Measurements from ENCODE around the gene PKP4.

The PKP4 gene

DNA sequence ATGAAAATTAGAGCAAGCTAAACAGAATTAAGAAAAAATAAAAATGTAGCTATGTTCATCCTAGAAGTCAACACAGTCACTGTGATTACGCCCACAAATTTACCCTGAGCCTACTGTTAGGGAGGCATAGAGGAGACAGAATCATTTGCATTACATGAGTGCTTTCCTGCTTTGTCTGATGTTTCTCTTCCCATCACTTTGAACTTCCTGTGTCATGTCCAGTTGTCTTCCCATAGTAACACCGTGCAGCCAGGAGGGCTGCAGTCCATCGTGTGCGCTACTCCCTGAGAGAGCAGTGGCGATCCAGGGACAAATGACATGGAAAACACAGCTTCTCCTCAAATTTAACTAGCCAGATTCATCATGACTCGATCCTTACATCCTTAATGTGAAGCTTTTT lies 188.5 kb downstream of the PKP4 start:
- no peak overlapping the region for H3K27ac ChIP-seq (ENCODE audit: low read depth, low read length)
- H3K36me3 ChIP-seq (ENCODE audit: insufficient read depth, low read length): no peaks in the 10 kb centered on the region
- no peaks in the 10 kb centered on the region for H3K79me2 ChIP-seq (ENCODE audit: control insufficient read depth, insufficient read depth, low read length, unreplicated experiment)
- no peak overlapping the region for H3K4me3 ChIP-seq (ENCODE audit: low read depth, low read length)
- H3K4me1 ChIP-seq (ENCODE audit: control insufficient read depth, insufficient read depth, low read length, unreplicated experiment): no peaks in the 10 kb centered on the region
- H2AFZ ChIP-seq (ENCODE audit: low read length, unreplicated experiment): no peak overlapping the region
- H3K27me3 ChIP-seq (ENCODE audit: insufficient read depth, low read length): no peaks in the 10 kb centered on the region

DNA sequence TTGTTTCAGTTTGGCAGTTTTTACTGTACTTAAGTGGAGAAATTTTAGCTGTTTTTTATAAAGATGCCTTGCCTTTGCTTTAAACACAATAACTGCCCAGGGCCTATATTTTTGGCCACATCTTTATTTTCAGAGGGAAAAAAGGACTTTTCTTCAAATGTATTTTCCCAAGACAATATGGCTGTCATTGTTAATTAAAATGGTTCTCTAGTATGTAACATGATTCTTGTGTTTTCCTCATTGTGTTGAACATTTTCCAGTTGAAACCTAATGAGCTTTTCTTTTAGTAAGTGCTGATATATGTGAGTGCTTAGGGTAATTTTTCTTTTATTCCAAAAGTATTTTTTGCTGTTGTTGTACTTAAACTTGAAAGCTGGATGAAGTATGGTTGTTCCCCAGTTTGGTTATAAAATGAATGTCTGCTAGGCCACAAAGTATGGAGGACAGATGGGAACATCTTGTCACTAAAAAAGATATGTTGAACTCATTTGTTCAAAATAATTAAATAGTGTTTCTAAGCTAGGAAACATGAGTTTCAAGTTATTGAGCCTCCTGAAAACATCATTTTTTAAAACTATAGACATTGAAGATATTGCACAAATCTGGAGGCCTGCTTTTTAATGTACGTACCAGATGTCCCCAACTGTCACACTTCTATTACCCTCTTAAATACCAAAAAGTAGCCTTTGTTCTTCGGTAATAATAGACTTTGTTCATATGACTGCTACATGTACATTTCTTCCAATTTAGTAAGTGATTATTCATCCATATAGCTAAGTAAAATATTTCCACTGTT lies 190.9 kb downstream of the PKP4 start:
- H3K27ac ChIP-seq (ENCODE audit: low read depth, low read length): no peak overlapping the region
- no peaks in the 10 kb centered on the region for H3K27me3 ChIP-seq (ENCODE audit: insufficient read depth, low read length)
- H2AFZ ChIP-seq (ENCODE audit: low read length, unreplicated experiment): no peak overlapping the region
- no peaks in the 10 kb centered on the region for H3K4me1 ChIP-seq (ENCODE audit: control insufficient read depth, insufficient read depth, low read length, unreplicated experiment)
- no peak overlapping the region for H3K4me3 ChIP-seq (ENCODE audit: low read depth, low read length)
- no peaks in the 10 kb centered on the region for H3K36me3 ChIP-seq (ENCODE audit: insufficient read depth, low read length)
- no peaks in the 10 kb centered on the region for H3K79me2 ChIP-seq (ENCODE audit: control insufficient read depth, insufficient read depth, low read length, unreplicated experiment)

DNA sequence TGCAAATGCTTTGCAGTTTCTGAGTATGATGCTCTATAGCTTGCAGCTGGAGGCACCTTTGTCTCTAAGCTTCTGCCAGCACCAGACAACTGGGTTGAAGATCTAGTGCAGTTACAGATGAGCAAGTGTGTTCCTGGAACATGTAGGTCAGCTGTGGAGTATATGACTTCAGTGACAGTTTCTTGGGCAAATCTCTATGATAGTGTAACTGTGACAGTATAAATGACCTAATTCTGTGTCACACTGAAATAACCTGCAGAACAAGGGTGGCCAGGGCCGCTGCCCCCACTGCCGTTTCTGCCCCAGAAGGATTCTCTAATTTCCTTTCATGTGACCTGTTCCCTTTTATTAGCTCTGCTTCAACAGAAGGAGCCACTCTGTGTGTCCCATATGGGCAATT lies 193.1 kb downstream of the PKP4 start:
- H3K79me2 ChIP-seq (ENCODE audit: control insufficient read depth, insufficient read depth, low read length, unreplicated experiment): no peaks in the 10 kb centered on the region
- no peaks in the 10 kb centered on the region for H3K4me1 ChIP-seq (ENCODE audit: control insufficient read depth, insufficient read depth, low read length, unreplicated experiment)
- no peak overlapping the region for H3K27ac ChIP-seq (ENCODE audit: low read depth, low read length)
- H3K36me3 ChIP-seq (ENCODE audit: insufficient read depth, low read length): no peaks in the 10 kb centered on the region
- H3K27me3 ChIP-seq (ENCODE audit: insufficient read depth, low read length): no peaks in the 10 kb centered on the region
- H2AFZ ChIP-seq (ENCODE audit: low read length, unreplicated experiment): no peak overlapping the region
- no peak overlapping the region for H3K4me3 ChIP-seq (ENCODE audit: low read depth, low read length)

DNA sequence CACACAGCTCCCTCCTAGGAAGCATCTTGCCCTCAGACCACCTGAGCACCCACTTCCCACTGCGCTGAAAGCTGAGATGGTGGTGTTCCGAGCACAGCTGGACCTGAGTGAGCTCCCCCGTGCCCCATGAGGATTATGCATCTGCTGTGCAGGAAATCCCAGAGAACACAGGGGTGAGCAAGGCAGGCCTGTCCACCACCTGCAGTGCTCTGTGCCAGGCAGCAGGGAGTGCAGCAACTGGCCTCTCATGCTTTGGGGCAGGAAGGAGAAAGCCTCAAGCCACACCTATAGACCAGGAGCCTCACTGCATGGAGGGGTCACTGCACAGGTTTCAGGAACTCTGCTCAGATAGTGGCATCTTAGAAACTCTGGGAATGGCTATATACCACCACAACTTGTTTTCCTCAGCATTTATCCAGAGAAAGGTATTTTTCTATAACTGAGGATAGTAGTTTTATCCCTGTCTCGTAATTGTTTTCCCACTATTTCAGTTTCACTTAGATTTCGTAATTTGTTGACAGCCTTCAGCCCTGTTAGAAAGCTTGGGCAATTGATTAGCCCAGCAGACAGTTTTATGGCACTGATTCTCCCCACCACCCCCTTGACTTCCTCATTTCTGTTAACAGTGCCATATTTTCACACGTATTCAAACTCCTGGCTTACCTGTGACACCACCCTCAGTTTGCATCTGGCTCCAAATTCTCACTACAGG lies 194.1 kb downstream of the PKP4 start:
- H3K27ac ChIP-seq (ENCODE audit: low read depth, low read length): no peak overlapping the region
- no peaks in the 10 kb centered on the region for H3K4me1 ChIP-seq (ENCODE audit: control insufficient read depth, insufficient read depth, low read length, unreplicated experiment)
- H3K36me3 ChIP-seq (ENCODE audit: insufficient read depth, low read length): no peaks in the 10 kb centered on the region
- no peak overlapping the region for H2AFZ ChIP-seq (ENCODE audit: low read length, unreplicated experiment)
- H3K27me3 ChIP-seq (ENCODE audit: insufficient read depth, low read length): no peaks in the 10 kb centered on the region
- no peak overlapping the region for H3K4me3 ChIP-seq (ENCODE audit: low read depth, low read length)
- no peaks in the 10 kb centered on the region for H3K79me2 ChIP-seq (ENCODE audit: control insufficient read depth, insufficient read depth, low read length, unreplicated experiment)

DNA sequence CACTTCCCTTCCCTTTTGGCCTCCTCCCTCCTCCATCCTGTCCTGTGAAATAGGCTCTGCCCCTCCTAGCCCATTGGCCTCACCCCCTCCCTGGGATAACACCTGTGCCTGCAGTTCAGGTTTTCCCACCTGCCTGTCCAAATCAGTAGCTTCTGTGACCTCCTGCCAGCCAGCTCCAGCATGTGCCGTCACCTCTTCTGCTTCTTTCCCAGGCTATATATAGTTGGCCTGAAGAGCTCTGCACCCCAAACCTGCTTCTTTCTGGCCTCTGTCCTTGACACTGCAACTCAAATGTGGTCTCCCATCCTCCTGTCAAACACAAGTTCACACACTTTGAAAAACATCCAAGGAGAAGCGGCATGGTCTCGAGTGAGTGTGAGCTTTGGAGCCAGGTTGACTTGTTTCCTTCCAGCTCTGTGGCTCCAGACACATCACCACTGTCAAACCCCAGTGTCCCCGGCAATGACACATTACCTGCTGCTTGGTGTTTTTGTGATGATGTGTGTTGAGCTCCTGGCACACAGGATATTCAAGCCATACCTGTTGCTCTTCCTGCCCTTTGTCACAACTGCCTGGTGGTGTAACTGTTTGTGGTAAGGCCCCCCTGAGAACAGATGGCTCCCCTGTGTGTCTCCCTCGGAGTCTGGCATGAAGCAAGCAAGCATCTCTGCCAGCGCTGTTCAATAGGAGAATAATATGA lies 194.8 kb downstream of the PKP4 start:
- H3K4me1 ChIP-seq (ENCODE audit: control insufficient read depth, insufficient read depth, low read length, unreplicated experiment): no peaks in the 10 kb centered on the region
- no peaks in the 10 kb centered on the region for H3K79me2 ChIP-seq (ENCODE audit: control insufficient read depth, insufficient read depth, low read length, unreplicated experiment)
- no peaks in the 10 kb centered on the region for H3K36me3 ChIP-seq (ENCODE audit: insufficient read depth, low read length)
- H3K27me3 ChIP-seq (ENCODE audit: insufficient read depth, low read length): no peaks in the 10 kb centered on the region
- no peak overlapping the region for H3K27ac ChIP-seq (ENCODE audit: low read depth, low read length)
- H2AFZ ChIP-seq (ENCODE audit: low read length, unreplicated experiment): no peak overlapping the region
- H3K4me3 ChIP-seq (ENCODE audit: low read depth, low read length): no peak overlapping the region

DNA sequence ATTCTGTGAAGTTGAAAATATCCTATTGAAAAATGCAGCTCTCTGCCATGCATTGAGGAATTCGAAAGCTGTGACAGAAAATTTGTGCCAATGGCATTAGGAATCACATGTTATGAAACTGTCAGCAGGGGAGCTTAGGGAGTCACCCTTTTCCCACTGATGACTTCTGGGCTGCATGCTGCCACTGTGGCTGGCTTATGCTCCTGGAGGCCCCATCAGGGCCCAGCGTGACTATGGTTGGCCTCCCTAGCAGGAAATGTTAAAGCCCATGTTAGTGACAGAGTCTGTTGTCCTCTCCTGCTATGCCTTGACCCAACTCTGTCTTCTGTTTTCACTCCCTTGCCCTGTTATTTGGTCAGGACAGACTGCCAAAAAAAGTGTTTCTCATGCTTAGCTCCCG lies 198.9 kb downstream of the PKP4 start:
- Histone ChIP-seq H3K4me3 (ENCODE audit: low read depth, low read length) (no peak overlapping the region), H3K36me3 (ENCODE audit: insufficient read depth, low read length) (no peaks in the 10 kb centered on the region), H3K27me3 (ENCODE audit: insufficient read depth, low read length) (no peaks in the 10 kb centered on the region), H3K79me2 (ENCODE audit: control insufficient read depth, insufficient read depth, low read length, unreplicated experiment) (no peaks in the 10 kb centered on the region), H3K27ac (ENCODE audit: low read depth, low read length) (no peak overlapping the region), H3K4me1 (ENCODE audit: control insufficient read depth, insufficient read depth, low read length, unreplicated experiment) (no peaks in the 10 kb centered on the region), H2AFZ (ENCODE audit: low read length, unreplicated experiment) (no peak overlapping the region)

DNA sequence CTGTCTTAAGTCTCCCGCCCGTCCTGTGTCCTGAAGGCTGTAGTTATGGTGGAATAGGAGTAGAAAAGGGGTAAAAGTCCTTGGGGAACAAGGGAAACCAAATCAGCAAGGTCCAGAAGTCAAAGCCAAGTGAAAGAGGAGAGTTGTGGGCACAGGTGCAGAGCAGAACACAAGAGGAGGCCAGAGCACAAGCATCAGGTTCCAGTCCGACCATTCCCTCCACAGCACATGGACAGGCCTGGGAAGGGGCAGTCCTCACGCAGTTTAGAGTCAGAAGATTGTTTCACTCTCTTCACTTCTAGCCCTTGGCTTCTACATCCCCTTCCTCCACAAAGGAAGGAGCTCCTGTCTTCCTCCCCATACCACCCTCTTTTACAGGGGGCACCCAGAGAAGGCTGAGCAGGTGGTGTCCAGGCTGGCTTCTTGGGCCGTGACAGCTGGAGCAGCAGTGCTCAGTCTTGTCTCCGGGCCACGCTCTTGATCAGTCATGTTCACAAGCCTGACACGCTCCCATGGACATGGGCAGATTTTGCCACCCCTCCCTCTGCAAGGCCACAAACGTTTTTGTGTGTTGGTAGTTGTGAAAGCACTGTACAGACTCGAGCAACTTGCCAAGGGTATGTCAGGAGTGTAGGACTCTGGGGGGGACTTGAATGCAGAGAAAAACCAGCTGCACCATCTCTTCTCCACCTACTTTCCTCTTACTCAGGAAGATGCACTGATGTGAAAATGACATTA lies 199.9 kb downstream of the PKP4 start:
- H3K4me1 ChIP-seq (ENCODE audit: control insufficient read depth, insufficient read depth, low read length, unreplicated experiment): no peaks in the 10 kb centered on the region
- no peak overlapping the region for H3K4me3 ChIP-seq (ENCODE audit: low read depth, low read length)
- H3K27me3 ChIP-seq (ENCODE audit: insufficient read depth, low read length): no peaks in the 10 kb centered on the region
- H3K79me2 ChIP-seq (ENCODE audit: control insufficient read depth, insufficient read depth, low read length, unreplicated experiment): no peaks in the 10 kb centered on the region
- no peak overlapping the region for H2AFZ ChIP-seq (ENCODE audit: low read length, unreplicated experiment)
- H3K36me3 ChIP-seq (ENCODE audit: insufficient read depth, low read length): no peaks in the 10 kb centered on the region
- no peak overlapping the region for H3K27ac ChIP-seq (ENCODE audit: low read depth, low read length)

DNA sequence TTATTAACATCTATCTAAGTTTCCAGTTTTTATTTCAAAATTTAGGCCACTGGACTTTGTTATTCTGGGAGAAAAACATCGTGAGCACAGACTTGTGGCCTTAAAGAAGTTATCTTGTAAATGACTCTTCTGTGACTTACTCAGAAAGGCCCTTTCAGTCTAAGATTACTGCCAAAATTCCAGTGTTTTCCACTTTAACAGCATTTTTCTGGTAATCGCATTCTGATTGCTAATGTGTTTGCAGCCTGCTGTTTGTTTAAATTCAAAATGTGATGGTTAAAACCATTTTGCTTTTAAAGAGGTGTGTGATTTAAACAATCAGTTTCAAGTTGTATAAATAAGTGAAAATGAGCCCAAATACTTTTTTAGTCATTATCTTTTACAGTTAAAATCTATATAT lies 201.6 kb downstream of the PKP4 start:
- Histone ChIP-seq H2AFZ (ENCODE audit: low read length, unreplicated experiment) (no peak overlapping the region), H3K79me2 (ENCODE audit: control insufficient read depth, insufficient read depth, low read length, unreplicated experiment) (no peaks in the 10 kb centered on the region), H3K27me3 (ENCODE audit: insufficient read depth, low read length) (no peaks in the 10 kb centered on the region), H3K36me3 (ENCODE audit: insufficient read depth, low read length) (no peaks in the 10 kb centered on the region), H3K4me3 (ENCODE audit: low read depth, low read length) (no peak overlapping the region), H3K4me1 (ENCODE audit: control insufficient read depth, insufficient read depth, low read length, unreplicated experiment) (no peaks in the 10 kb centered on the region), H3K27ac (ENCODE audit: low read depth, low read length) (no peak overlapping the region)

DNA sequence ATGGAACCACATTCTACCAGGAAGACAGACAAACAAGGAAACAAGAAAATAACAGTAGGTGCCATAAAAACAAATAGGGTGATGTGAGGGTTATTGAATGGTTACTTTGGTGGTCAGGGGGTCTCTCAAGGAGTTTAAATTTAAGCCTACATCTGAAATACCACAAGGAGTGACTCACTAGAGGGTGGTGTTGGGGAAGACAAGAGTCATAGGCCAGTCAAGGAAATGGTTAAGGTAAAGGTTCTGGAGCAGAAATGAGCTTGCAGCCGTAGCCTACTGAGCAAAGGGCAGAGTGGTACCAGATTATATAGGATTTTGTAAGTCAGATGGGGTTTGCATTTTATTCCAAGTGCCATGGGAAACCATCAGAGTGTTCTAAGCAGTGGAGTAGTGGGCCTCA lies 202.7 kb downstream of the PKP4 start:
- H3K4me3 ChIP-seq (ENCODE audit: low read depth, low read length): no peak overlapping the region
- H3K36me3 ChIP-seq (ENCODE audit: insufficient read depth, low read length): no peaks in the 10 kb centered on the region
- no peaks in the 10 kb centered on the region for H3K27me3 ChIP-seq (ENCODE audit: insufficient read depth, low read length)
- H3K79me2 ChIP-seq (ENCODE audit: control insufficient read depth, insufficient read depth, low read length, unreplicated experiment): no peaks in the 10 kb centered on the region
- no peak overlapping the region for H2AFZ ChIP-seq (ENCODE audit: low read length, unreplicated experiment)
- H3K4me1 ChIP-seq (ENCODE audit: control insufficient read depth, insufficient read depth, low read length, unreplicated experiment): no peaks in the 10 kb centered on the region
- no peak overlapping the region for H3K27ac ChIP-seq (ENCODE audit: low read depth, low read length)

DNA sequence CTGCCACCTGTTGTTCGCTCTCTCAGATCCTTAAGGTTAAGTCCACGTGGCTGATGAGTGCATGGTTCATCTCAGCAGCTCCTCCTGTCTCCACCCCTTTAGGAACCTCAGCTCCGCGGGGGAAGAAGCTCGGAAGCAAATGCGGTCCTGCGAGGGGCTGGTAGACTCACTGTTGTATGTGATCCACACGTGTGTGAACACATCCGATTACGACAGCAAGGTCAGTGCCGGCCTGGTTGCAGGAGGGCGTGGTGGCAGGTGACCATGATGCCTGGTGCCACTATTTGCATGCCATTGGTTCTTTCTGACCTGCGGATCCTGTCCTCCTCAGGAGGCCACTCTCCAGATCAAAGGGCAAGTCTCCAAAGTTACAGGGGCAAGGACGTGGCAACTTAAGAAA lies 204.5 kb downstream of the PKP4 start:
- Histone ChIP-seq H3K36me3 (ENCODE audit: insufficient read depth, low read length) (0 out of 2 replicates have a peak, but pooled peaks cover 2% of the 10 kb centered on the region), H3K79me2 (ENCODE audit: control insufficient read depth, insufficient read depth, low read length, unreplicated experiment) (no peaks in the 10 kb centered on the region), H3K27me3 (ENCODE audit: insufficient read depth, low read length) (no peaks in the 10 kb centered on the region), H2AFZ (ENCODE audit: low read length, unreplicated experiment) (no peak overlapping the region), H3K4me1 (ENCODE audit: control insufficient read depth, insufficient read depth, low read length, unreplicated experiment) (peaks cover 13% of the 10 kb centered on the region), H3K27ac (ENCODE audit: low read depth, low read length) (no peak overlapping the region), H3K4me3 (ENCODE audit: low read depth, low read length) (no peak overlapping the region)

All from ACC112 (cell line).